Fibroblast of skin of left biceps (primary cell): Measurements from ENCODE around the gene CDKN1C.

Experiments
- DNase-seq, 2 experiments: peaks; one replicate each; pipeline ENCODE4 v3.0.0-alpha.2; 2013; ENCODE audit warnings: low read depth in 2 of 2

Gene CDKN1C

GRCh38 chr11:2923446-2924375 is 38.1 kb upstream of the CDKN1C start:
- DNase-seq = no peak

- no peak for DNase-seq
Observed at GRCh38 chr11:2922655-2923054, 37.1 kb upstream of the CDKN1C start.

- DNase-seq = no peak
Observed at GRCh38 chr11:2921742-2922493, 36.3 kb upstream of the CDKN1C start.

GRCh38 chr11:2921261-2921660 is 35.7 kb upstream of the CDKN1C start:
- no peak for DNase-seq

GRCh38 chr11:2920343-2920742 is 34.8 kb upstream of the CDKN1C start:
- DNase-seq = no peak

- DNase-seq = no peak
Observed at GRCh38 chr11:2919837-2920236, 34.3 kb upstream of the CDKN1C start.

GRCh38 chr11:2919188-2919587 is 33.6 kb upstream of the CDKN1C start:
- DNase-seq = no peak

GRCh38 chr11:2917842-2918490 is 32.4 kb upstream of the CDKN1C start:
- DNase-seq = no peak

GRCh38 chr11:2916892-2917645 is 31.5 kb upstream of the CDKN1C start:
- DNase-seq = no peak

GRCh38 chr11:2916114-2916891 is 30.7 kb upstream of the CDKN1C start:
- DNase-seq = no peak

- no peak for DNase-seq
Observed at GRCh38 chr11:2915473-2915872, 29.9 kb upstream of the CDKN1C start.

- DNase-seq = no peak
Observed at GRCh38 chr11:2914455-2915195, 29.1 kb upstream of the CDKN1C start.

GRCh38 chr11:2913776-2914175 is 28.2 kb upstream of the CDKN1C start:
- no peak for DNase-seq

GRCh38 chr11:2913019-2913431 is 27.4 kb upstream of the CDKN1C start:
- DNase-seq = no peak

- DNase-seq = peak in 1 of 2 experiments; percentile 20
Observed at GRCh38 chr11:2912498-2912897, 26.9 kb upstream of the CDKN1C start.

GRCh38 chr11:2911785-2912391 is 26.3 kb upstream of the CDKN1C start:
- no peak for DNase-seq

GRCh38 chr11:2911088-2911784 is 25.7 kb upstream of the CDKN1C start:
- no peak for DNase-seq

- no peak for DNase-seq
Observed at GRCh38 chr11:2910401-2910955, 24.9 kb upstream of the CDKN1C start.
